HL-60 (cell line): ENCODE measurements around the gene MESD.

Source experiments
- DNase-seq, 2 experiments: peaks; one replicate each; pipeline ENCODE4 v3.0.0-alpha.2; 2010 to 2020; ENCODE audit warnings: low read depth in 1 of 2, low spot score in 1 of 2
- H3K27ac ChIP-seq: fragments of 250-450 bp; sonication (Bioruptor Pico); replicated peaks from 2 replicates; pipeline ENCODE4 v1.5.1; 2020; ENCODE audit warnings: mild to moderate bottlenecking, moderate library complexity
- H3K27me3 ChIP-seq: fragments of 250-450 bp; sonication (Bioruptor Pico); 2 replicates; pipeline ENCODE4 v1.5.1; 2021; ENCODE audit warnings: mild to moderate bottlenecking, moderate library complexity; ENCODE audit not compliant: insufficient read depth, poor library complexity, severe bottlenecking
- H3K4me3 ChIP-seq: replicated peaks from 2 replicates; pipeline ENCODE4 v1.5.1; 2011; ENCODE audit warnings: mild to moderate bottlenecking, control low read depth, low read length; ENCODE audit not compliant: insufficient read depth
- CTCF ChIP-seq: IDR thresholded peaks from one replicate; pipeline ENCODE4 v1.5.1; 2011; ENCODE audit warnings: low read length, control low read depth, inconsistent platforms; ENCODE audit not compliant: insufficient read depth
- GABPA ChIP-seq: IDR thresholded peaks from 2 replicates; pipeline ENCODE4 v1.6.1; 2012; ENCODE audit warnings: low read depth
- POLR2AphosphoS5 ChIP-seq: IDR thresholded peaks from 2 replicates; pipeline ENCODE4 v1.6.1; 2012; ENCODE audit warnings: low read depth
- REST ChIP-seq: IDR thresholded peaks from 2 replicates; pipeline ENCODE4 v1.6.1; 2012; ENCODE audit warnings: low read depth; ENCODE audit not compliant: insufficient replicate concordance
- SPI1 ChIP-seq: IDR thresholded peaks from 2 replicates; pipeline ENCODE4 v1.6.1; 2012; ENCODE audit warnings: low read depth, mild to moderate bottlenecking, borderline replicate concordance

The MESD gene

DNA sequence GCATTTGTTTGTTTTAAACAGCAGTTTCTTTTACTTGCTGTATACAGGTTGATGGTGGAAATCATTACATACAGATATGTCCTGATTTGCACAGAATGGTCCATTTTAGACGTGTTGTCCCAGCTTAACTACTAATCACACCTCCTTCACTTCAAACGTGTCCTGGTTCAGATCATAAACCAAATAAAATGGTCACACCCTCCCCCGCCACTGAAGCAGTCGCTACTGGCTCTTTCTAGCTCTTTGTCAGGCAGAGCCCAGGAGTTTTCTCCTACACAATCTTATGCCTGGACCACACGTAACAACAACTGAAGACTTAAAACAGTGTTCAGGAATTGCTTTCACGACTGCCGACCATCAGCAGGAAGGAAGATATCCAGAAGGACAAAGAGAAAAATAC lies 73.6 kb downstream of the MESD start:
- Histone ChIP-seq H3K4me3 (no peak overlapping the region), H3K27ac (no peak overlapping the region), H3K27me3 (no peaks in the 10 kb centered on the region)
- no peak for DNase-seq
- TF ChIP-seq GABPA (no peak), REST (no peak), POLR2AphosphoS5 (no peak), CTCF (no peak), SPI1 (no peak)

- DNase-seq, result no peak
- Histone ChIP-seq H3K4me3 (no peak overlapping the region), H3K27me3 (no peaks in the 10 kb centered on the region), H3K27ac (no peak overlapping the region)
- TF ChIP-seq SPI1, result no peak
- no peak for TF ChIP-seq REST
- TF ChIP-seq CTCF, result no peak
- no peak for TF ChIP-seq GABPA
- no peak for TF ChIP-seq POLR2AphosphoS5
These were observed 74.1 kb downstream of the MESD start for GRCh38 chr15:80915472-80915871.

DNA sequence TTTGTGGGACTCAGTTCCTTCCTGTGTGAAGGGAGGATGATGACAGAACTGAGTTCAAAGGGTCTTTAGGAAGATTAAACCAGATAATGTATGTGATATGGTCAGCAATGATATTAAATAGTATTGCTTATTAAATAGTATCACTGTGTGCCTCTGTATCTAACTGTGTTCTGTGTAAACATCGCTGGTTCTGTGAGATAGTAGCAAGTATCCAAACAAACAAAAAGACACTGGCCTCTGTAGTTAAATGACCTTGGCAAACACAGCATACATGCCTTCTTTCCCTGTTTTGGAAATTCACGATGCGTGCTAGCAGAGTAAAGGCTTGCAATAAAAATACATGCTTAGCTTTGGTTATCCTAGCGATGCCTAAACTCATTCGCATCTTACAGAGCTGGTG lies 76.1 kb downstream of the MESD start:
- Histone ChIP-seq H3K4me3 (no peak overlapping the region), H3K27me3 (no peaks in the 10 kb centered on the region), H3K27ac (no peak overlapping the region)
- TF ChIP-seq REST (no peak), CTCF (no peak), POLR2AphosphoS5 (no peak), SPI1 (no peak), GABPA (no peak)
- DNase-seq, result no peak
